GM15510 (cell line): Measurements from ENCODE around the gene HIVEP3.

Experiments
- POLR2A ChIP-seq: IDR thresholded peaks from 3 replicates; pipeline ENCODE4 v1.6.1; 2011; ENCODE audit warnings: borderline replicate concordance; ENCODE audit not compliant: insufficient read length; ENCODE audit errors: extremely low read depth

The HIVEP3 gene

GRCh38 chr1:41498804-41499203 lies 419.9 kb downstream of the HIVEP3 start:
- TF ChIP-seq POLR2A, result no peak

- TF ChIP-seq POLR2A, result no peak
These were observed 420.3 kb downstream of the HIVEP3 start for GRCh38 chr1:41498391-41498790.

- no peak for TF ChIP-seq POLR2A
These were observed 421.2 kb downstream of the HIVEP3 start for GRCh38 chr1:41497461-41498030.

GRCh38 chr1:41497056-41497440 lies 421.7 kb downstream of the HIVEP3 start:
- no peak for TF ChIP-seq POLR2A

- peak; percentile 27 for TF ChIP-seq POLR2A
These were observed 422.4 kb downstream of the HIVEP3 start for GRCh38 chr1:41496080-41497055.

- no peak for TF ChIP-seq POLR2A
These were observed 423.3 kb downstream of the HIVEP3 start for GRCh38 chr1:41495210-41495948.

GRCh38 chr1:41494351-41495209 lies 424.1 kb downstream of the HIVEP3 start:
- TF ChIP-seq POLR2A, result no peak

GRCh38 chr1:41493626-41494350 lies 424.9 kb downstream of the HIVEP3 start:
- TF ChIP-seq POLR2A, result no peak

- no peak for TF ChIP-seq POLR2A
These were observed 425.6 kb downstream of the HIVEP3 start for GRCh38 chr1:41493117-41493536.

- no peak for TF ChIP-seq POLR2A
These were observed 426.3 kb downstream of the HIVEP3 start for GRCh38 chr1:41492341-41492848.

- no peak for TF ChIP-seq POLR2A
These were observed 427.8 kb downstream of the HIVEP3 start for GRCh38 chr1:41490911-41491310.

GRCh38 chr1:41489561-41489960 lies 429.2 kb downstream of the HIVEP3 start:
- TF ChIP-seq POLR2A, result no peak
